ENCODE data around the gene CCNDBP1.
"Not testable (repeated sequence)": the region's sequence is repeated elsewhere in the genome, so short reads cannot be mapped to it uniquely, and the experiment has no call there.

Gene CCNDBP1

GRCh38 chr15:43185157-43186002 lies at the start of gene CCNDBP1:
TSS of gene CCNDBP1 (plus strand) at chr15:43185403. CDS start at chr15:43185499, 96 bp downstream.
- peak; percentile 88 to 95 for DNase-seq

DNA sequence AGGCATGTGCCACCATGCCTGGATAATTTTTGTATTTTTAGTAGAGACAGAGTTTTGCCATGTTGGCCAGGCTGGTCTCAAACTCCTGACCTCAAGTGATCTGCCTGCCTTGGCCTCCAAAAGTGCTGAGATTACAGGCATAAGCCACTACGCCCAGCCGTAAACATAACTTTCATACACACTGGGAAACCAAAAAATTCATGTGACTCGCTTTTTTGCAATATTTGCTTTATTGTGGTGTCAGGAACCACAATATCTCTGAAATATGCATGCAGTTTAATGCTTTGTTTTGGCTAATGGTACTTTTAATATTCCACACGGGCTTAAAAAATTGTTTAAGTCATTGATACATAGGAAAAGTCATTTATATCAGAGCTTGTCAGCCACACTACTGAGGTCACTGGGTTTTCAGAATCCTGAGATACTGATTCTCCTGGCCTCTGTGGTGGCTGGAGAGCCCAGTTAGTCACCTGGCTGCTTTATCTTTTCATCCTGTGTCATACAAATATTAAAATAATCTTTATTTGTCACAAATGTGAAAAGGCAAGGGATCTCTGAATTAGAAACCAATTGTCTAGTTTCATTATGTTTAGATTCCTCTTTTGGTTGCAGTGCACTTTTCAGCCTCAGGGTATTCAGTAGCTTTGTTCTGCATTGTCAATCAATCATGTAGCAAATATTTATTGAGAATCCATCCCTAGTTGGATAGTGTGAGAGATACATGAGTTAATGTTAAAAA lies 41.8 kb upstream of the CCNDBP1 start:
- DNase-seq = no peak

- DNase-seq = no peak
These were observed 40.7 kb upstream of the CCNDBP1 start for GRCh38 chr15:43144512-43144911.

DNA sequence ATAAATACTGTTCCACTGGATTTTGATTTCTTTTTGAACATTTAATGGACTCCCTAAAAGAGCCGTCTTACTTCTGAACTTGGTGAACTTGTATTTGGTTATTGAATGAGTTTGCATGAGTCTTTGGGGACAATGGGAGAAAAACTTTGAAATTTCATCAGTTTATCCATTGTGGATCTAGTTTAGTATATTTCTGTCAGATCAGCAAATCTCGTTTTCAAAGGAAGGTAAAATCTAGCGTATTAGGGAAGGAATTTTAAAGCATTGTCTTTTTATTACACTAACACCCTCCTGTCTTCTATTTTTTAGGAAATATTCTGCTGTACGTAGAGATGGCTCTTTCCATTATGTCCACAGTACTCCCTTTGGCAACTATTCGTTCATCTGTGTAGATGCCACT lies 39.0 kb upstream of the CCNDBP1 start:
- DNase-seq = no peak

- no peak for DNase-seq
These were observed 34.8 kb upstream of the CCNDBP1 start for GRCh38 chr15:43150191-43150929.

- no peak for DNase-seq
These were observed 33.5 kb upstream of the CCNDBP1 start for GRCh38 chr15:43151688-43152087.

DNA sequence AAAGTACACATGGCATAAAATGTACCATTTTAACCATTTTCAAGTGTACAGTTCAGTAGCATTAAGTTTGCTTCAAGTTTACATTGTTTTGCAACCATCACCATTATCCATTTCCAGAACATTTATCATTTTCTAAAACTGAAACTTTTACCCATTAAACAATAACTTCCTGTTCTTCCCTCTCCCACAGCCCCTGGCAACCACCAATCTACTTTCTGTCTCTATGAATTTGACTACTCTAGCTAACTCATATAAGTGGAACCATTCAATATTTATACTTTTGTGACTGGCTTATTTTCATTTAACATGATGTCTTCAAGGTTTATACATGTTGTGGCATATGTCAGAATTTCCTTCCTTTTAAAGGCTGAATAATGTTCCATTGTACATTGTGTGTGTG lies 31.9 kb upstream of the CCNDBP1 start:
- DNase-seq = no peak

DNA sequence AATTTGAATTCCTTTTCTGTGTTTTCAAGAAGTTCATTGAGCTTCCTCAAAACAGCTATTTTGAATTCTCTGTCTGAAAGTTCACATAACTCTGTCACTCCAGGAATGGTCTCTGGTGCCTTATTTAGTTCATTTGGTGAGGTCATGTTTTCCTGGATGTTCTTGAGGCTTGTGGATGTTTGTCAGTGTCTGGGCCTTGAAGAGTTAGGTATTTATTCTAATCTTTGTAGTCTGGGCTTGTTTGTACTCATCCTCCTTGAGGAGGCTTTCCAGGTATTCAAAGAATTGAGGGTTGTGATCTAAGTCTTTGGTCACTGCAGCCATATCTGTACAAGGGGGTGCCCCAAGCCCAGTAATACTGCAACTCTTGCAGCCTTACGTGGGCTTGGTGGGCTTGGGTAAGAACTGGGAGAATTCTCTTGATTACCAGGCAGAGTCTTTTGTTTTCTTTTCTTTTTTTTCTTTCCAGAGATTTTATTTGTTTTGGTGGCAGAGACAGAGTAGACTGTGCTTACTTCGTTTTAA lies 19.3 kb upstream of the CCNDBP1 start:
- DNase-seq = no peak

- DNase-seq = not testable (repeated sequence)
These were observed 17.9 kb upstream of the CCNDBP1 start for GRCh38 chr15:43167261-43167660.

GRCh38 chr15:43168192-43169107 lies 16.8 kb upstream of the CCNDBP1 start:
- no peak for DNase-seq

DNA sequence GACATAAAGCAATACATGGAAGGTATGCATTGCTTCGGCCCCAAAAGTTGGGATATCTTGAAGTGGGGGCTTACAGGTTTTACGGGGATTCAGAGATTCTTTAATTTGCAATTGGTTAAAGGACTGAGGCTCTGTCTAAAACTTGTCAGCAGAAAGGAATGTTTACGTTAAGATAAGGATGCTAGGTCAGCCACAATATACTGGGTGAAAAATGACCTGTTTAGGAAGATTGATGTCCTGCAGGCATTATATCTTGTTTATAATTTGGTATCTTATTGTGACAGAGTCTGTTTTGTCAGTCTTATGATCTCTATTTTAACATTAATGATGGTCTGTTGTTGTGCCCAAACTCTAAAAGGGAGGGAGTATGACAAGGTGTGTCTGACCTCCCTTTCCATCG lies 15.3 kb upstream of the CCNDBP1 start:
- DNase-seq = no peak

GRCh38 chr15:43175656-43176309 lies 9.4 kb upstream of the CCNDBP1 start:
- not testable (repeated sequence) for DNase-seq

DNA sequence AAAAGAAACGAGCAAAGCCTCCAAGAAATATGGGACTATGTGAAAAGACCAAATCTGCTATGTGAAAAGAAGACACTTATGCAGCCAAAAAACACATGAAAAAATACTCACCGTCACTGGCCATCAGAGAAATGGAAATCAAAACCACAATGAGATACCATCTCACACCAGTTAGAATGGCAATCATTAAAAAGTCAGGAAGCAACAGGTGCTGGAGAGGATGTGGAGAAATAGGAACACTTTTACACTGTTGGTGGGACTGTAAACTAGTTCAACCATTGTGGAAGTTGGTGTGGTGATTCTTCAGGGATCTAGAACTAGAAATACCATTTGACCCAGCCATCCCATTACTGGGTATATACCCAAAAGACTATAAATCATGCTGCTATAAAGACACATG lies 8.1 kb upstream of the CCNDBP1 start:
- not testable (repeated sequence) for DNase-seq

DNA sequence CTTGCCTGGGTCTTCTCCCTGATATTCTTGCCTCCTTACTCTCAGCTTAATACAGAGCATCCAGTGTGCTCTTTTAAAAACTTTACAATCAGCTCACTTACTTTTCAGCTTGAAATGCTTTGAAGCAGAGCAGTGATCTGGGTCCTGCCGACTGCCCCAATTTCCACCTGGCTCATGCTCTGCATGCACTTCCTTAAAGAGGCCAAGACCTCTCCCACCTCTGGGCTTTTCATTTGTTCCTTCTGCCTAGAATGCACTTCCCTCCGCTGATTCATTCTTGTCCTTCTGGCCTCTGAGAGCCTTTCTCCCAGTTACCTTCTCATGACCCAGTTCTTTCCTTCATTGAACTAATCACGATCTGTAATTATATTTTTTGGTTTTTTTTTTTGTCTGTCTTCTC lies 1.9 kb upstream of the CCNDBP1 start:
- no peak for DNase-seq

DNA sequence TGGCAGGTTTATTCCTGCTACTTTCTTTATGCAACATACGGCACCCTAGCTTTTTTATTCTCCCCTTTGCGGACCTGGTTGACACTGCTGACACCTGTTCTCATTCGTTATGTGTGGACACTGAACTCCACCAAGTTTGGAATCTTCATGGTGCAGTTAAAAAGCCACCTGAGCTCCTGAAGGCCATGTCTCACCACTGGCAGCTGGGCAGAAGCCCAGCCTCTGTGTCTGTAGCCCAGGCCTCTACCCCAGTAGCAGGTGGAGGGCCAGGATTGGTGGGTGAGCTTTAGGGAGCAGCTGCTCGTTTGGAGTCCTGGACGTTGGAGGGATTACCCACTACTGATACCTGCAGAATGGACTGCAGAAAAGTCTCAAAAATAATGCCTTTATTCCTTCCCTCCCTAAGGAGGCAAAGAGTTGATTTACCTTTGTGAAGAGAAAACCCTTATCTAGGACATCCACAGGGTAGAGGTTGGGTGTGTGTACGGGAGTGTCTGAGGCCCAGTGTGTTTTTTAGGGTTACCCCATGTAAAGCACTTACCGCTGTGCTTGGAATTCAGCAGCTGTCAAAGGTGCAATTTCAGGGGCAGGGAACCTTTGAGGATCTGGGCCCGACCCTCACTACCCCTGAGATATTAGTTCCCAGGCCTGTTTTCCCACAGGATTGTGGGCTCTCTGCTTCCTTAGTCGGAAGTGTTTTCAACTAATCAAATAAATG lies 637 bp upstream of the CCNDBP1 start:
- no peak for DNase-seq

GRCh38 chr15:43186003-43186353 lies 775 bp downstream of the CCNDBP1 start:
- no peak for DNase-seq

- DNase-seq = no peak
These were observed 2.4 kb downstream of the CCNDBP1 start for GRCh38 chr15:43187544-43188155.

GRCh38 chr15:43189296-43189695 lies 4.1 kb downstream of the CCNDBP1 start:
- DNase-seq = no peak

DNA sequence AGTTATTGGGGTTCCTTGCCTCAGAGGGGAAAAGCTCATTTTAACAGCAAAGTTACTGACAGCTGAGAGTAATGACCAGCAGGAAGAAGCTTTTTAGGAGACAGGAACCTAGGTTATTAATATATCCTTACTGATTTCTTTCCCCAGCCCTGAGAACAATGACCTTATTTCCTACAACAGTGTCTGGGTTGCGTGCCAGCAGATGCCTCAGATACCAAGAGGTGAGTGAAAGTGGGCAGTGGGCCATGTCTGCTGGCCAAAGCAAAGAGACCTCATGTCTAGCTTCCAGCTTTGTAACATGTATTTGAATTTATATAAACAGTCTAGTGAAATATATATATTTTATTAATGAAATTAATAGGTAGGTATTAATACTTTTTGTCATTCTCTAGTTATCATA lies 5.0 kb downstream of the CCNDBP1 start:
- no peak for DNase-seq

GRCh38 chr15:43193710-43194109 lies 8.5 kb downstream of the CCNDBP1 start:
- DNase-seq = no peak
